IMR-90 (cell line): ENCODE data around the gene EYS. TPM values are rescaled to one million over a fixed set of nuclear protein-coding genes. Genes with fewer than 3 reads are reported as not detected.

Experiments
- ATAC-seq: fragments of 200-7000 bp; cut with Tn5 transposase; 2 replicates; pipeline ENCODE4 v1.9.1; 2020; ENCODE audit warnings: low read depth, mild to moderate bottlenecking, moderate library complexity
- BruUV-seq: library from RNA; stranded (reverse); fragments of 400-500 nt; replicated peaks from 2 replicates; lab custom pipeline; 2021; lab: Mats Ljungman, UMichigan
- CTCF ChIA-PET: fragments of 300-600 bp; formaldehyde crosslinking; extraction: SDS; loops from one replicate; lab custom pipeline; 2021; ENCODE audit warnings: antibody characterized with exemption; lab: Yijun Ruan, JAX
- POLR2A ChIA-PET: fragments of 300-600 bp; sonication (Branson Sonifier 250); formaldehyde crosslinking; loops from one replicate; lab custom pipeline; 2022; ENCODE audit warnings: antibody characterized with exemption; ENCODE audit not compliant: unreplicated experiment; lab: Charles Lee
- DNase-seq: peaks from one replicate; pipeline ENCODE4 v3.0.0; 2013
- H2AFZ ChIP-seq: replicated peaks from 2 replicates; pipeline ENCODE3; 2013; ENCODE audit warnings: low read length, mild to moderate bottlenecking; ENCODE audit not compliant: poor library complexity
- H2AK5ac ChIP-seq: 2 replicates; pipeline ENCODE4 v1.6.1; 2013; ENCODE audit warnings: low read depth, low read length, inconsistent platforms
- H2AK9ac ChIP-seq: replicated peaks from 2 replicates; pipeline ENCODE3; 2013; ENCODE audit warnings: mild to moderate bottlenecking, low read depth, low read length, moderate library complexity; ENCODE audit not compliant: poor library complexity
- H2BK120ac ChIP-seq: 2 replicates; pipeline ENCODE4 v1.6.1; 2013; ENCODE audit warnings: low read depth, low read length, inconsistent platforms
- H2BK15ac ChIP-seq: 3 replicates; pipeline ENCODE4 v1.6.1; 2013; ENCODE audit warnings: low read depth, low read length, inconsistent platforms
- H2BK20ac ChIP-seq: 2 replicates; pipeline ENCODE4 v1.6.1; 2013; ENCODE audit warnings: low read depth, mild to moderate bottlenecking, inconsistent platforms, low read length, moderate library complexity
- H2BK5ac ChIP-seq: 2 replicates; pipeline ENCODE4 v1.6.1; 2013; ENCODE audit warnings: mild to moderate bottlenecking, low read depth, low read length, inconsistent platforms; ENCODE audit not compliant: poor library complexity, severe bottlenecking
- H3K14ac ChIP-seq: replicated peaks from 2 replicates; pipeline ENCODE4 v1.6.1; 2013; ENCODE audit warnings: low read depth, low read length, inconsistent platforms
- H3K18ac ChIP-seq: 2 replicates; pipeline ENCODE4 v1.6.1; 2013; ENCODE audit warnings: low read depth, low read length, control low read depth
- H3K23ac ChIP-seq: 2 replicates; pipeline ENCODE4 v1.6.1; 2013; ENCODE audit warnings: low read depth, low read length, inconsistent platforms
- H3K27ac ChIP-seq: 2 replicates; pipeline ENCODE4 v1.5.1; 2013; ENCODE audit warnings: mild to moderate bottlenecking, control low read depth, low read length; ENCODE audit not compliant: insufficient read depth
- H3K27me3 ChIP-seq: 2 replicates; pipeline ENCODE4 v1.6.1; 2013; ENCODE audit warnings: low read length; ENCODE audit not compliant: control insufficient read depth, insufficient read depth
- H3K36me3 ChIP-seq: 2 replicates; pipeline ENCODE4 v1.6.1; 2013; ENCODE audit warnings: low read length, mixed read lengths; ENCODE audit not compliant: control insufficient read depth, insufficient read depth
- H3K4ac ChIP-seq: 2 replicates; pipeline ENCODE4 v1.6.1; 2013; ENCODE audit warnings: low read depth, low read length, inconsistent platforms
- H3K4me1 ChIP-seq: 2 replicates; pipeline ENCODE4 v1.6.1; 2013; ENCODE audit warnings: low read length, mixed read lengths; ENCODE audit not compliant: control insufficient read depth, insufficient read depth
- H3K4me2 ChIP-seq: 2 replicates; pipeline ENCODE4 v1.6.1; 2013; ENCODE audit warnings: low read depth, mild to moderate bottlenecking, control low read depth, low read length, moderate library complexity
- H3K4me3 ChIP-seq: 2 replicates; pipeline ENCODE4 v1.5.1; 2013; ENCODE audit warnings: low read depth, mild to moderate bottlenecking, control low read depth, low read length, moderate library complexity; ENCODE audit not compliant: insufficient read depth
- H3K56ac ChIP-seq: 2 replicates; pipeline ENCODE4 v1.6.1; 2013; ENCODE audit warnings: low read length, inconsistent platforms; ENCODE audit not compliant: insufficient read depth; ENCODE audit errors: extremely low read depth
- H3K79me1 ChIP-seq, 2 experiments: 2 replicates each; pipeline ENCODE4 v1.6.1; 2013; ENCODE audit warnings: low read length in 2 of 2, inconsistent platforms in 1 of 2, low read depth in 1 of 2
- H3K9ac ChIP-seq: 2 replicates; pipeline ENCODE4 v1.6.1; 2013; ENCODE audit warnings: low read depth, low read length, control low read depth
- H3K9me1 ChIP-seq: 2 replicates; pipeline ENCODE4 v1.6.1; 2013; ENCODE audit warnings: low read length, inconsistent platforms; ENCODE audit not compliant: insufficient read depth
- H3K9me3 ChIP-seq: 2 replicates; pipeline ENCODE4 v1.6.1; 2013; ENCODE audit warnings: low read length; ENCODE audit not compliant: control insufficient read depth, insufficient read depth
- H4K20me1 ChIP-seq: 2 replicates; pipeline ENCODE4 v1.6.1; 2013; ENCODE audit warnings: low read length, inconsistent platforms; ENCODE audit not compliant: insufficient read depth
- H4K5ac ChIP-seq: 2 replicates; pipeline ENCODE4 v1.6.1; 2013; ENCODE audit warnings: mild to moderate bottlenecking, low read depth, low read length, control low read depth
- H4K8ac ChIP-seq, 2 experiments: 2 replicates each; pipeline ENCODE4 v1.6.1; 2013; ENCODE audit warnings: low read depth in 2 of 2, low read length in 2 of 2, control low read depth in 1 of 2, inconsistent platforms in 1 of 2
- H4K91ac ChIP-seq: 2 replicates; pipeline ENCODE4 v1.6.1; 2013; ENCODE audit warnings: low read depth, low read length, inconsistent platforms; ENCODE audit not compliant: insufficient read depth
- BHLHE40 ChIP-seq: fragments of 150-350 bp; IDR thresholded peaks from 2 replicates; pipeline ENCODE4 v1.6.1; 2016; ENCODE audit warnings: mild to moderate bottlenecking, low read depth, low read length
- CEBPB ChIP-seq: IDR thresholded peaks from 2 replicates; pipeline ENCODE4 v1.6.1; 2012; ENCODE audit warnings: low read depth, low read length, improper control_type of control experiment
- CHD1 ChIP-seq: IDR thresholded peaks from 2 replicates; pipeline ENCODE4 v1.6.1; 2012; ENCODE audit warnings: low read depth, low read length, improper control_type of control experiment
- CTCF ChIP-seq: conservative IDR thresholded peaks from 2 replicates; pipeline ENCODE4 v1.5.1; 2012; ENCODE audit warnings: mild to moderate bottlenecking, low read depth, low read length, improper control_type of control experiment
- FOS ChIP-seq: fragments of 150-350 bp; IDR thresholded peaks from 2 replicates; pipeline ENCODE4 v1.6.1; 2016; ENCODE audit warnings: low read depth, low read length
- MXI1 ChIP-seq: IDR thresholded peaks from 2 replicates; pipeline ENCODE4 v1.6.1; 2012; ENCODE audit warnings: low read depth, mild to moderate bottlenecking, low read length, moderate library complexity, borderline replicate concordance
- NFE2L2 ChIP-seq: fragments of 150-350 bp; IDR thresholded peaks from 2 replicates; pipeline ENCODE4 v1.6.1; 2016; ENCODE audit warnings: low read depth, mild to moderate bottlenecking, low read length
- POLR2A ChIP-seq: IDR thresholded peaks from 2 replicates; pipeline ENCODE4 v1.6.1; 2012; ENCODE audit warnings: mild to moderate bottlenecking, low read depth, low read length
- RAD21 ChIP-seq: IDR thresholded peaks from 2 replicates; pipeline ENCODE4 v1.6.1; 2012; ENCODE audit warnings: low read length, improper control_type of control experiment
- RCOR1 ChIP-seq: IDR thresholded peaks from 2 replicates; pipeline ENCODE4 v1.6.1; 2012; ENCODE audit warnings: mild to moderate bottlenecking, low read length, improper control_type of control experiment; ENCODE audit not compliant: insufficient replicate concordance
- RFX5 ChIP-seq: IDR thresholded peaks from 2 replicates; pipeline ENCODE4 v1.8.0; 2012; ENCODE audit warnings: low read depth, mild to moderate bottlenecking, low read length, moderate library complexity
- SMC3 ChIP-seq: fragments of 150-350 bp; IDR thresholded peaks from 2 replicates; pipeline ENCODE4 v1.6.1; 2016; ENCODE audit warnings: low read depth, mild to moderate bottlenecking, antibody characterized with exemption, low read length, moderate library complexity
- WGBS, 2 experiments: methylation state at CpG; one replicate each; pipeline versions ENCODE4 v1.1.5 to v1.1.7; 2013; ENCODE audit warnings: missing lambda C conversion rate in 2 of 2; ENCODE audit not compliant: insufficient read length in 1 of 2; ENCODE audit errors: extremely low coverage in 2 of 2; 5-methylcytosine and 5-hydroxymethylcytosine counted together
- dilution Hi-C: fragments of 300-500 bp; cut with HindIII; formaldehyde crosslinking; loops from one replicate; pipeline ENCODE4 v1.14.3; 2018; ENCODE audit warnings: low sequenced_read_pairs; ENCODE audit not compliant: unreplicated experiment
- in situ Hi-C: fragments of 300-500 bp; cut with MboI; formaldehyde crosslinking; loops from 3 replicates; pipeline ENCODE4 v1.14.3; 2019; ENCODE audit warnings: low sequenced_read_pairs, inconsistent platforms, mixed read lengths
- intact Hi-C: fragments of 100-400 bp; cut with micrococcal nuclease; formaldehyde crosslinking; loops from 2 replicates; pipeline ENCODE4 v1.10.0; 2022
- polyA plus RNA-seq, 3 experiments: library from polyadenylated mRNA; depleted of rRNA; stranded (reverse); fragments of >200 nt; gene quantifications; 2 replicates each; pipeline ENCODE4 v1.2.3, GENCODE V29; 2012; ENCODE audit warnings: low replicate concordance in 1 of 3
- total RNA-seq: library from RNA; depleted of rRNA; stranded (reverse); fragments of >200 nt; gene quantifications from 2 replicates; pipeline ENCODE4 v1.2.3, GENCODE V29; 2012
- TF ChIP-seq, protein P1 (sequence below): fragments of 150-350 bp; IDR thresholded peaks from 2 replicates; pipeline ENCODE4 v1.6.1; 2016; ENCODE audit warnings: low read depth, mild to moderate bottlenecking, low read length, moderate library complexity, borderline replicate concordance
- TF ChIP-seq, protein P2 (sequence below): fragments of 150-350 bp; IDR thresholded peaks from 2 replicates; pipeline ENCODE4 v1.6.1; 2017; ENCODE audit warnings: mild to moderate bottlenecking, antibody characterized with exemption, low read length, low read depth

EYS gene
- total and polyA plus RNA-seq, 2 of the 4 experiments (the other 2 are of a cell fraction) = under 0.01 TPM; not detected in 1

GRCh38 chr6:65117817-65118409, 589.1 kb downstream of the EYS start:
- no peaks in the 10 kb centered on the region for H3K27me3 ChIP-seq
- no peak overlapping the region for H3K56ac ChIP-seq
- H2BK20ac ChIP-seq = no peak overlapping the region
- no peak overlapping the region for H3K4me2 ChIP-seq
- BruUV-seq = no TSS peak
- no peak overlapping the region for H4K5ac ChIP-seq
- no peak for DNase-seq
- no peak overlapping the region for H3K4ac ChIP-seq
- no peak overlapping the region for H2AK5ac ChIP-seq
- intact Hi-C loops = no loop called here
- H3K9me3 ChIP-seq = no peaks in the 10 kb centered on the region
- dilution Hi-C loops = no loop called here
- H3K9me1 ChIP-seq = no peaks in the 10 kb centered on the region
- no peak for ATAC-seq
- H3K9ac ChIP-seq = no peak overlapping the region
- no peak overlapping the region for H4K91ac ChIP-seq
- ChIA-PET POLR2A (no interaction called here), CTCF (no interaction called here)
- H2BK5ac ChIP-seq = no peak overlapping the region
- H3K36me3 ChIP-seq = no peaks in the 10 kb centered on the region
- no peaks in the 10 kb centered on the region for H4K20me1 ChIP-seq
- no peak overlapping the region for H3K18ac ChIP-seq
- H3K23ac ChIP-seq = no peak overlapping the region
- WGBS, 2 experiments = 100% methylated on average over 1 of the region's 3 CpGs; no CpG with 5 or more reads in 1 of the 2 experiments
- H2BK15ac ChIP-seq = no peak overlapping the region
- in situ Hi-C loops = no loop called here
- H3K79me1 ChIP-seq = no peaks in the 10 kb centered on the region
- no peak overlapping the region for H3K27ac ChIP-seq
- no peak overlapping the region for H2AFZ ChIP-seq
- TF ChIP-seq CTCF (no peak), BHLHE40 (no peak), RCOR1 (no peak), MXI1 (no peak), NFE2L2 (no peak), FOS (no peak), CHD1 (no peak), POLR2A (no peak), SMC3 (no peak), CEBPB (no peak), RFX5 (no peak), RAD21 (no peak)
- TF ChIP-seq, protein P1, sequence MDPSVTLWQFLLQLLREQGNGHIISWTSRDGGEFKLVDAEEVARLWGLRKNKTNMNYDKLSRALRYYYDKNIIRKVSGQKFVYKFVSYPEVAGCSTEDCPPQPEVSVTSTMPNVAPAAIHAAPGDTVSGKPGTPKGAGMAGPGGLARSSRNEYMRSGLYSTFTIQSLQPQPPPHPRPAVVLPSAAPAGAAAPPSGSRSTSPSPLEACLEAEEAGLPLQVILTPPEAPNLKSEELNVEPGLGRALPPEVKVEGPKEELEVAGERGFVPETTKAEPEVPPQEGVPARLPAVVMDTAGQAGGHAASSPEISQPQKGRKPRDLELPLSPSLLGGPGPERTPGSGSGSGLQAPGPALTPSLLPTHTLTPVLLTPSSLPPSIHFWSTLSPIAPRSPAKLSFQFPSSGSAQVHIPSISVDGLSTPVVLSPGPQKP = no peak
- TF ChIP-seq, protein P2, sequence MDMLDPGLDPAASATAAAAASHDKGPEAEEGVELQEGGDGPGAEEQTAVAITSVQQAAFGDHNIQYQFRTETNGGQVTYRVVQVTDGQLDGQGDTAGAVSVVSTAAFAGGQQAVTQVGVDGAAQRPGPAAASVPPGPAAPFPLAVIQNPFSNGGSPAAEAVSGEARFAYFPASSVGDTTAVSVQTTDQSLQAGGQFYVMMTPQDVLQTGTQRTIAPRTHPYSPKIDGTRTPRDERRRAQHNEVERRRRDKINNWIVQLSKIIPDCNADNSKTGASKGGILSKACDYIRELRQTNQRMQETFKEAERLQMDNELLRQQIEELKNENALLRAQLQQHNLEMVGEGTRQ = no peak
- no peak overlapping the region for H4K8ac ChIP-seq
- no peak overlapping the region for H3K14ac ChIP-seq
- H2AK9ac ChIP-seq = no peak overlapping the region
- no peak overlapping the region for H2BK120ac ChIP-seq
- H3K4me3 ChIP-seq = no peak overlapping the region
- no peaks in the 10 kb centered on the region for H3K4me1 ChIP-seq
